AG09309 (cell line): ENCODE data around the gene JMJD4.

Source experiments
- DNase-seq: peaks from one replicate; pipeline ENCODE4 v3.0.0-alpha.2; 2010; ENCODE audit warnings: low read depth
- H3K4me3 ChIP-seq: 2 replicates; pipeline ENCODE4 v1.5.1; 2011; ENCODE audit warnings: mild to moderate bottlenecking, low read depth, low read length, moderate library complexity; ENCODE audit not compliant: control insufficient read depth
- CTCF ChIP-seq: IDR thresholded peaks from 2 replicates; pipeline ENCODE4 v1.5.1; 2011; ENCODE audit warnings: mild to moderate bottlenecking, low read depth, low read length, inconsistent platforms; ENCODE audit not compliant: insufficient read depth, control insufficient read depth; ENCODE audit errors: missing control alignments

The JMJD4 gene

GRCh38 chr1:227734856-227735538 is at the start of gene JMJD4, which contains the start of gene SNAP47:
Gene JMJD4 (minus strand): TSS chr1:227735302. CDS start chr1:227735273, 29 bp downstream.
Gene SNAP47 (plus strand): TSS chr1:227735435. CDS start chr1:227747737, 12,302 bp downstream.
- no peak for TF ChIP-seq CTCF
- peak; percentile 59 for DNase-seq

GRCh38 chr1:227782226-227782625 is 47.1 kb upstream of the JMJD4 start:
- H3K4me3 ChIP-seq = no peak overlapping the region
- DNase-seq = no peak
- TF ChIP-seq CTCF = no peak

More at GRCh38 chr1:227734856-227735538, at the start of gene JMJD4, which contains the start of gene SNAP47:
- peak within 1 kb of the TSS; percentile 97 for H3K4me3 ChIP-seq

GRCh38 chr1:227781314-227781930 is 46.3 kb upstream of the JMJD4 start:
- no peak for TF ChIP-seq CTCF
- DNase-seq = no peak
- no peak overlapping the region for H3K4me3 ChIP-seq

GRCh38 chr1:227780101-227781044 is 45.3 kb upstream of the JMJD4 start:
- no peak for TF ChIP-seq CTCF
- no peak overlapping the region for H3K4me3 ChIP-seq
- DNase-seq = no peak

GRCh38 chr1:227779685-227780084 is 44.6 kb upstream of the JMJD4 start:
- no peak for TF ChIP-seq CTCF
- H3K4me3 ChIP-seq = no peak overlapping the region
- DNase-seq = no peak

- no peak overlapping the region for H3K4me3 ChIP-seq
- no peak for DNase-seq
- no peak for TF ChIP-seq CTCF
Measured at GRCh38 chr1:227779021-227779441, 43.9 kb upstream of the JMJD4 start.
